Prostate gland (tissue), 2 donors: Measurements from ENCODE around the gene SLC17A3. TPM values are rescaled to one million over a fixed set of nuclear protein-coding genes. Genes with fewer than 3 reads are reported as not detected.

ENCODE experiments used
- DNase-seq: peaks from one replicate; pipeline ENCODE4 v3.0.0-alpha.2; 2019; ENCODE audit warnings: low spot score
- H3K27ac ChIP-seq, 2 donors: fragments of 200-600 bp; sonication (generic); 2 replicates each; pipeline ENCODE4 v1.5.1; 2017 to 2019
- H3K27me3 ChIP-seq: fragments of 200-600 bp; sonication (generic); replicated peaks from 2 replicates; pipeline ENCODE4 v1.5.1; 2019; ENCODE audit not compliant: insufficient read depth
- H3K36me3 ChIP-seq, 2 donors: fragments of 200-600 bp; sonication (generic); 1 replicate in 1 of 2; 2 replicates in 1 of 2; pipeline versions ENCODE4 v1.5.1 to v1.8.1; 2017 to 2019
- H3K4me1 ChIP-seq: fragments of 200-600 bp; sonication (generic); replicated peaks from 2 replicates; pipeline ENCODE4 v1.5.1; 2019
- H3K4me3 ChIP-seq, 2 donors: fragments of 200-600 bp; sonication (generic); 2 replicates each; pipeline ENCODE4 v1.5.1; 2017 to 2019
- H3K9me3 ChIP-seq: fragments of 200-600 bp; sonication (generic); 2 replicates; pipeline ENCODE4 v1.5.1; 2017
- CTCF ChIP-seq, 4 experiments: fragments of 200-600 bp in 2 of 4; fragments of 450-650 bp in 2 of 4; sonication (generic) in 2 of 4; IDR thresholded peaks; 1 replicate in 3 of 4; 2 replicates in 1 of 4; pipeline ENCODE4 v1.5.1; 2016 to 2019; ENCODE audit warnings: antibody characterized with exemption in 4 of 4, mild to moderate bottlenecking in 2 of 4, moderate library complexity in 2 of 4
- POLR2A ChIP-seq: fragments of 450-650 bp; IDR thresholded peaks from one replicate; pipeline ENCODE4 v1.6.1; 2016; ENCODE audit warnings: antibody characterized with exemption, mild to moderate bottlenecking
- POLR2AphosphoS5 ChIP-seq: sonication (generic); formaldehyde crosslinking; IDR thresholded peaks from one replicate; pipeline ENCODE4 v1.6.1; 2017; ENCODE audit warnings: antibody characterized with exemption
- WGBS: methylation state at CpG from one replicate; pipeline ENCODE4 v1.1.5; 2018; 5-methylcytosine and 5-hydroxymethylcytosine counted together
- intact Hi-C: fragments of 100-400 bp; cut with DNase I; formaldehyde crosslinking; loops from one replicate; pipeline ENCODE4 v1.14.2; 2022
- total RNA-seq, 2 donors: library from RNA; depleted of rRNA; stranded (reverse); fragments of >200 nt; gene quantifications; one replicate each; pipeline ENCODE4 v1.1.0, GENCODE V29; 2016

The SLC17A3 gene
- total RNA-seq, 2 donors from 2014 or later = not detected

- WGBS = 89% methylated on average over 7 of the region's 7 CpGs
- no peaks in the 10 kb centered on the region for H3K4me1 ChIP-seq
- no peak overlapping the region for H3K27ac ChIP-seq
- H3K36me3 ChIP-seq = no peaks in the 10 kb centered on the region
- no peak overlapping the region for H3K4me3 ChIP-seq
- TF ChIP-seq POLR2A = no peak
- no peak for TF ChIP-seq CTCF (IDR thresholded peaks at IDR 0.05)
- TF ChIP-seq POLR2AphosphoS5 = no peak
- DNase-seq = no peak
- H3K27me3 ChIP-seq = no peaks in the 10 kb centered on the region
- H3K9me3 ChIP-seq = no peaks in the 10 kb centered on the region
- intact Hi-C loops = no loop called here
Observed at GRCh38 chr6:25916789-25917490, 42.9 kb upstream of the SLC17A3 start.

GRCh38 chr6:25916330-25916729 lies 42.3 kb upstream of the SLC17A3 start:
- Histone ChIP-seq H3K9me3 (no peaks in the 10 kb centered on the region), H3K4me3 (no peak overlapping the region), H3K4me1 (no peaks in the 10 kb centered on the region), H3K27ac (no peak overlapping the region), H3K36me3 (no peaks in the 10 kb centered on the region), H3K27me3 (no peaks in the 10 kb centered on the region)
- WGBS = 86% methylated on average over 3 of the region's 3 CpGs
- TF ChIP-seq POLR2AphosphoS5 = no peak
- TF ChIP-seq POLR2A = no peak
- TF ChIP-seq CTCF (IDR thresholded peaks at IDR 0.05) = no peak
- intact Hi-C loops = no loop called here
- no peak for DNase-seq

- H3K4me3 ChIP-seq = no peak overlapping the region
- H3K27me3 ChIP-seq = no peaks in the 10 kb centered on the region
- no peaks in the 10 kb centered on the region for H3K4me1 ChIP-seq
- no peak overlapping the region for H3K27ac ChIP-seq
- TF ChIP-seq POLR2AphosphoS5 = no peak
- TF ChIP-seq CTCF (IDR thresholded peaks at IDR 0.05) = no peak
- TF ChIP-seq POLR2A = no peak
- DNase-seq = no peak
- H3K9me3 ChIP-seq = no peaks in the 10 kb centered on the region
- no peaks in the 10 kb centered on the region for H3K36me3 ChIP-seq
- WGBS = 78% methylated on average over 3 of the region's 3 CpGs
- intact Hi-C loops = no loop called here
Observed at GRCh38 chr6:25913741-25914140, 39.7 kb upstream of the SLC17A3 start.

- 67% methylated on average over 4 of the region's 4 CpGs for WGBS
- DNase-seq = no peak
- no peak overlapping the region for H3K4me3 ChIP-seq
- no peaks in the 10 kb centered on the region for H3K9me3 ChIP-seq
- no peaks in the 10 kb centered on the region for H3K4me1 ChIP-seq
- no peaks in the 10 kb centered on the region for H3K36me3 ChIP-seq
- TF ChIP-seq POLR2A (no peak), CTCF (IDR thresholded peaks at IDR 0.05) (no peak), POLR2AphosphoS5 (no peak)
- no peaks in the 10 kb centered on the region for H3K27me3 ChIP-seq
- no peak overlapping the region for H3K27ac ChIP-seq
- intact Hi-C loops = no loop called here
Observed at GRCh38 chr6:25911351-25911750, 37.3 kb upstream of the SLC17A3 start.

- Histone ChIP-seq H3K4me3 (no peak overlapping the region), H3K4me1 (no peaks in the 10 kb centered on the region), H3K27me3 (no peaks in the 10 kb centered on the region), H3K27ac (no peak overlapping the region), H3K9me3 (no peaks in the 10 kb centered on the region), H3K36me3 (no peaks in the 10 kb centered on the region)
- 83% methylated on average over 1 of the region's 1 CpG for WGBS
- no peak for DNase-seq
- intact Hi-C loops = no loop called here
- TF ChIP-seq POLR2AphosphoS5 = no peak
- TF ChIP-seq CTCF (IDR thresholded peaks at IDR 0.05) = no peak
- no peak for TF ChIP-seq POLR2A
Observed at GRCh38 chr6:25907475-25908014, 33.5 kb upstream of the SLC17A3 start.
